ENCODE measurements around the gene LCNL1. TPM values are rescaled to one million over a fixed set of nuclear protein-coding genes. Genes with fewer than 3 reads are reported as not detected.

The LCNL1 gene
- total RNA-seq, 4 donors from 2014 or later = 0.19 TPM; not detected in 3

GRCh38 chr9:137022662-137023008 lies 39.8 kb downstream of the LCNL1 start:
- intact Hi-C loops (cut with DNase I) = no loop called here
- H3K27ac ChIP-seq = no peak overlapping the region
- WGBS, 2 donors = 87 to 100% methylated on average over 2 to 3 of the region's 23 CpGs

GRCh38 chr9:137023157-137023556 lies 40.4 kb downstream of the LCNL1 start:
- Histone ChIP-seq H3K9me3 (no peaks in the 10 kb centered on the region), H3K4me1 (peaks cover 15 to 32% (median 15%) of the 10 kb centered on the region in 3 donors), H3K4me3 (no peak overlapping the region), H3K27me3 (no peaks in the 10 kb centered on the region), H3K36me3 (peaks cover 0 to 12% (median 0%) of the 10 kb centered on the region in 3 donors), H3K27ac (no peak overlapping the region)
- TF ChIP-seq POLR2A (IDR thresholded peaks at IDR 0.05) = no peak
- TF ChIP-seq CTCF (IDR thresholded peaks at IDR 0.05) = no peak
- intact Hi-C loops (cut with DNase I) = no loop called here
- no peak for DNase-seq
- 73 to 77% methylated on average over 5 to 6 of the region's 7 CpGs for WGBS, 2 donors

More at GRCh38 chr9:137022662-137023008, 39.8 kb downstream of the LCNL1 start:
- H3K4me1 ChIP-seq = peaks cover 13 to 31% (median 15%) of the 10 kb centered on the region in 3 donors
- H3K27me3 ChIP-seq = no peaks in the 10 kb centered on the region
- TF ChIP-seq POLR2A (IDR thresholded peaks at IDR 0.05) = no peak
- TF ChIP-seq CTCF (IDR thresholded peaks at IDR 0.05) = no peak
- H3K36me3 ChIP-seq = peaks cover 0 to 16% (median 0%) of the 10 kb centered on the region in 3 donors
- H3K4me3 ChIP-seq = no peak overlapping the region
- no peaks in the 10 kb centered on the region for H3K9me3 ChIP-seq
- DNase-seq = no peak

- H3K4me1 ChIP-seq = peaks cover 18 to 36% (median 18%) of the 10 kb centered on the region in 3 donors
- DNase-seq = no peak
- no peaks in the 10 kb centered on the region for H3K9me3 ChIP-seq
- intact Hi-C loops (cut with DNase I) = no loop called here
- H3K27ac ChIP-seq = no peak overlapping the region
- TF ChIP-seq CTCF (IDR thresholded peaks at IDR 0.05) (no peak), POLR2A (IDR thresholded peaks at IDR 0.05) (no peak)
- H3K4me3 ChIP-seq = no peak overlapping the region
- H3K36me3 ChIP-seq = peaks cover 0 to 12% (median 0%) of the 10 kb centered on the region in 3 donors
- WGBS, 2 donors = 91% methylated on average over 10 of the region's 15 CpGs; no CpG with 5 or more reads in 1 of the 2 donors
- H3K27me3 ChIP-seq = no peaks in the 10 kb centered on the region
Measured at GRCh38 chr9:137023583-137023991, 40.8 kb downstream of the LCNL1 start.

- peak overlapping the region in 1 of 4 donors; percentile 29 for H3K27ac ChIP-seq
- no peaks in the 10 kb centered on the region for H3K9me3 ChIP-seq
- no peaks in the 10 kb centered on the region for H3K27me3 ChIP-seq
- 14 to 60% methylated on average over 2 to 6 of the region's 21 CpGs for WGBS, 2 donors
- no peak overlapping the region for H3K4me3 ChIP-seq
- TF ChIP-seq CTCF (IDR thresholded peaks at IDR 0.05) (peak in 1 of 6 experiments; percentile 33), POLR2A (IDR thresholded peaks at IDR 0.05) (no peak)
- DNase-seq = no peak
- peaks cover 28 to 54% (median 31%) of the 10 kb centered on the region in 3 donors for H3K4me1 ChIP-seq
- H3K36me3 ChIP-seq = peaks cover 0 to 3% (median 0%) of the 10 kb centered on the region in 3 donors
- intact Hi-C loops (cut with DNase I) = loop anchor here (5.0 kb wide), 1 partner anchor 83 kb away; the partner anchor contains the start of gene FBXW5
Measured at GRCh38 chr9:137025517-137025966, 42.7 kb downstream of the LCNL1 start.

GRCh38 chr9:137026384-137026783 lies 43.6 kb downstream of the LCNL1 start:
- Histone ChIP-seq H3K4me3 (peak overlapping the region in 1 of 4 donors; percentile 67), H3K27me3 (no peaks in the 10 kb centered on the region), H3K4me1 (peaks cover 28 to 63% (median 35%) of the 10 kb centered on the region in 3 donors), H3K36me3 (no peaks in the 10 kb centered on the region), H3K27ac (peak overlapping the region in 1 of 4 donors; percentile 31), H3K9me3 (no peaks in the 10 kb centered on the region)
- 67 to 100% methylated on average over 1 to 2 of the region's 2 CpGs for WGBS, 2 donors
- TF ChIP-seq CTCF (IDR thresholded peaks at IDR 0.05) (no peak), POLR2A (IDR thresholded peaks at IDR 0.05) (no peak)
- intact Hi-C loops (cut with DNase I) = loop anchor here (5.0 kb wide), 1 partner anchor 84 kb away; the partner anchor contains the start of gene FBXW5
- DNase-seq = no peak
